OCI-LY7 (cell line): ENCODE measurements around the gene MAP1B.

Experiments used
- EZH2phosphoT487 ChIP-seq: fragments of 200-600 bp; sonication (generic); IDR thresholded peaks from 2 replicates; pipeline ENCODE4 v1.6.1; 2018; ENCODE audit warnings: low read depth, borderline replicate concordance, mild to moderate bottlenecking, mixed run types, antibody characterized with exemption, low read length, moderate library complexity, mixed read lengths
- TF ChIP-seq, protein P1 (sequence below): fragments of 200-600 bp; sonication (generic); conservative IDR thresholded peaks from 2 replicates; pipeline ENCODE4 v1.5.1; 2014; ENCODE audit warnings: mild to moderate bottlenecking, antibody characterized with exemption, low read length, moderate library complexity, mixed read lengths

DNA sequence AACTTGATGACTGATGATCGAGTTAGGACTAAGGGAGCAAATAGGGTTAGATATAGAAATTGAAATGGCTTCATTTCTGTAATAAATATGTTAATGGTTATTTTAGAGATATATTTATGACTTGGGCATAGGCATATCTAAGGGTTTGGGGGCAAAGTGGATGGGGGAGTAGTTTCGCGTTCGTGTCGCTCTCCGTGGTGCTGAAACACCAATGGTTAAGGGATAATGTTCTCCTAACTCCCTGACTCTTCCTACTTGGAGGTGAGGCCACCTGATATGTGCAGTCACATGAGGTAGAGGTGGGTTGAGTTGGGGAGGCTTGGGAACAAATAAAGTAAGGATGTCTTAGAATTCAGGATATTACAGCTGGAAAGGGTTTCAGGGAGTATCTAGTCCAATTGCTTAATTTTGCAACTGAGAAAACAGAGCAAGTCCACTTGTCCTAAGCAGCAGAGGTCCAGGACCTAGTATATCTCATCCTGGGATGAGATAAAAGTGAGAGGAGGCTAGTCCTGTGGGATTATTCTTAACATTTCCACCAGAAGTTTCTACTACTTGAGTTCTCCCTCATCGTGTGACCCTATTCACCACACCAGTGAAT lies 44.0 kb upstream of the MAP1B start:
- TF ChIP-seq EZH2phosphoT487: no peak
- TF ChIP-seq, protein P1, sequence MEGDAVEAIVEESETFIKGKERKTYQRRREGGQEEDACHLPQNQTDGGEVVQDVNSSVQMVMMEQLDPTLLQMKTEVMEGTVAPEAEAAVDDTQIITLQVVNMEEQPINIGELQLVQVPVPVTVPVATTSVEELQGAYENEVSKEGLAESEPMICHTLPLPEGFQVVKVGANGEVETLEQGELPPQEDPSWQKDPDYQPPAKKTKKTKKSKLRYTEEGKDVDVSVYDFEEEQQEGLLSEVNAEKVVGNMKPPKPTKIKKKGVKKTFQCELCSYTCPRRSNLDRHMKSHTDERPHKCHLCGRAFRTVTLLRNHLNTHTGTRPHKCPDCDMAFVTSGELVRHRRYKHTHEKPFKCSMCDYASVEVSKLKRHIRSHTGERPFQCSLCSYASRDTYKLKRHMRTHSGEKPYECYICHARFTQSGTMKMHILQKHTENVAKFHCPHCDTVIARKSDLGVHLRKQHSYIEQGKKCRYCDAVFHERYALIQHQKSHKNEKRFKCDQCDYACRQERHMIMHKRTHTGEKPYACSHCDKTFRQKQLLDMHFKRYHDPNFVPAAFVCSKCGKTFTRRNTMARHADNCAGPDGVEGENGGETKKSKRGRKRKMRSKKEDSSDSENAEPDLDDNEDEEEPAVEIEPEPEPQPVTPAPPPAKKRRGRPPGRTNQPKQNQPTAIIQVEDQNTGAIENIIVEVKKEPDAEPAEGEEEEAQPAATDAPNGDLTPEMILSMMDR: no peak
